Right lobe of liver (tissue), 6 donors: ENCODE results near the gene PRRG3. TPM values are rescaled to one million over a fixed set of nuclear protein-coding genes. Genes with fewer than 3 reads are reported as not detected.

Experiments used
- ATAC-seq, 4 donors: fragments of 200-7000 bp; cut with Tn5 transposase; one replicate each; pipeline ENCODE4 v1.9.1; 2020; ENCODE audit warnings: mild to moderate bottlenecking in 4 of 4, moderate library complexity in 4 of 4
- DNase-seq, 3 donors: peaks; one replicate each; pipeline ENCODE4 v3.0.0-alpha.2; 2020
- H3K27ac ChIP-seq, 3 donors: fragments of 200-600 bp; one replicate each; pipeline ENCODE4 v1.8.0; 2022
- H3K27me3 ChIP-seq, 2 donors: fragments of 200-600 bp; one replicate each; pipeline ENCODE4 v1.8.0; 2022
- H3K36me3 ChIP-seq, 4 donors: fragments of 200-600 bp; sonication (generic) in 1 of 4; one replicate each; pipeline versions ENCODE4 v1.5.1 to v1.8.0; 2017 to 2022; ENCODE audit warnings: control low read depth in 1 of 4
- H3K4me1 ChIP-seq, 4 donors: fragments of 200-600 bp; sonication (generic) in 1 of 4; one replicate each; pipeline versions ENCODE4 v1.5.1 to v1.8.0; 2017 to 2022; ENCODE audit warnings: control low read depth in 1 of 4
- H3K4me3 ChIP-seq, 3 donors: fragments of 200-600 bp; one replicate each; pipeline ENCODE4 v1.8.0; 2022
- H3K9me3 ChIP-seq, 4 donors: fragments of 200-600 bp; sonication (generic) in 1 of 4; one replicate each; pipeline versions ENCODE4 v1.5.1 to v1.8.0; 2017 to 2022; ENCODE audit warnings: control low read depth in 1 of 4
- POLR2A ChIP-seq: fragments of 450-650 bp; IDR thresholded peaks from one replicate; pipeline ENCODE4 v1.6.1; 2017; ENCODE audit warnings: antibody characterized with exemption, mild to moderate bottlenecking
- WGBS: methylation state at CpG from one replicate; pipeline ENCODE4 v1.1.6; 2018; ENCODE audit warnings: low coverage, low lambda C conversion rate; ENCODE audit not compliant: insufficient coverage; ENCODE audit errors: missing lambda C conversion rate; 5-methylcytosine and 5-hydroxymethylcytosine counted together
- intact Hi-C, 2 donors: fragments of 100-400 bp; cut with DNase I; formaldehyde crosslinking; loops; one replicate each; pipeline versions ENCODE4 v1.11.2 to v1.14.1; 2022
- total RNA-seq, 6 experiments: library from RNA; depleted of rRNA in 2 of 6; stranded (reverse); fragments of >200 nt in 2 of 6; fragmentation: NEBNext Ultra II Directional in 3 of 6; extraction: Animal tissue kit (Norgen Biotek cat#: 25700) in 3 of 6; gene quantifications; one replicate each; pipeline versions ENCODE4 v1.1.0 to v1.2.4, GENCODE V29; 2016 to 2023
- TF ChIP-seq, protein P1 (sequence below), 4 donors: fragments of 200-600 bp in 3 of 4; fragments of 450-650 bp in 1 of 4; IDR thresholded peaks; one replicate each; pipeline versions ENCODE4 v1.5.1 to v1.8.0; 2016 to 2022; ENCODE audit warnings: antibody characterized with exemption in 4 of 4, mild to moderate bottlenecking in 2 of 4
- donor health status: DM: no; HTN: yes; CAD: no.
- donor health status: DM: no; HTN: no; CAD: no.
- donor health status: DM: no; HTN: no; CAD: no.
- donor health status: DM: no; HTN: yes; CAD: no.
- donor health status: DM: no; HTN: yes; CAD: no.

The PRRG3 gene
- total RNA-seq, 6 experiments from 2014 or later: 0.02 to 0.30 (median 0.07) TPM; not detected in 3

- WGBS: 20% methylated on average over 2 of the region's 2 CpGs
- Histone ChIP-seq H3K27me3 (no peaks in the 10 kb centered on the region), H3K4me1 (no peaks in the 10 kb centered on the region), H3K36me3 (no peaks in the 10 kb centered on the region), H3K9me3 (no peaks in the 10 kb centered on the region), H3K4me3 (no peak overlapping the region), H3K27ac (no peak overlapping the region)
- no peak for DNase-seq
- intact Hi-C loops: no loop called here
- ATAC-seq: no peak
- TF ChIP-seq, protein P1, sequence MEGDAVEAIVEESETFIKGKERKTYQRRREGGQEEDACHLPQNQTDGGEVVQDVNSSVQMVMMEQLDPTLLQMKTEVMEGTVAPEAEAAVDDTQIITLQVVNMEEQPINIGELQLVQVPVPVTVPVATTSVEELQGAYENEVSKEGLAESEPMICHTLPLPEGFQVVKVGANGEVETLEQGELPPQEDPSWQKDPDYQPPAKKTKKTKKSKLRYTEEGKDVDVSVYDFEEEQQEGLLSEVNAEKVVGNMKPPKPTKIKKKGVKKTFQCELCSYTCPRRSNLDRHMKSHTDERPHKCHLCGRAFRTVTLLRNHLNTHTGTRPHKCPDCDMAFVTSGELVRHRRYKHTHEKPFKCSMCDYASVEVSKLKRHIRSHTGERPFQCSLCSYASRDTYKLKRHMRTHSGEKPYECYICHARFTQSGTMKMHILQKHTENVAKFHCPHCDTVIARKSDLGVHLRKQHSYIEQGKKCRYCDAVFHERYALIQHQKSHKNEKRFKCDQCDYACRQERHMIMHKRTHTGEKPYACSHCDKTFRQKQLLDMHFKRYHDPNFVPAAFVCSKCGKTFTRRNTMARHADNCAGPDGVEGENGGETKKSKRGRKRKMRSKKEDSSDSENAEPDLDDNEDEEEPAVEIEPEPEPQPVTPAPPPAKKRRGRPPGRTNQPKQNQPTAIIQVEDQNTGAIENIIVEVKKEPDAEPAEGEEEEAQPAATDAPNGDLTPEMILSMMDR (IDR thresholded peaks at IDR 0.05): no peak
- no peak for TF ChIP-seq POLR2A
These were observed 15.2 kb downstream of the PRRG3 start for GRCh38 chrX:151710457-151710856.

DNA sequence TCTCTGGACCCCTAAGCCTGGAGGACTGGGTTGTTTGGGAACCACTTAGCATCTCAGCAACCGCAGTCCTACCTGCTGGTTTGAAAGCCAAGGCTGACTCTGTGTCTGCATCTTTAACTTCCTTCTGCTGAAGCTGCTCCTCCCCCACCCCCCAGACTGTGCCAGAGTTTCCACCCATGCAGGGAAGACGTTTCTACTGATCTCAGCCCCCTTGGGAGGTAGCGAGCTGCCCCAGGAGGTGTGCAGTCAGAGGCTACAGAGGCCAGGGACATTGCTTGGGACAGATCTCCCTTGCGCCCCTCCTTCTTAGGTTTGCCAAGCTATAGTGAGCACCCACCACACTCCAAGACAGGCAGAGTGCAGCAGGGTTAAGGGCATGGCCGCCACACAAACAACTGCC lies 15.9 kb downstream of the PRRG3 start:
- Histone ChIP-seq H3K27ac (no peak overlapping the region), H3K4me3 (no peak overlapping the region), H3K9me3 (no peaks in the 10 kb centered on the region), H3K27me3 (no peaks in the 10 kb centered on the region), H3K4me1 (no peaks in the 10 kb centered on the region), H3K36me3 (no peaks in the 10 kb centered on the region)
- no peak for TF ChIP-seq POLR2A
- TF ChIP-seq, protein P1 (IDR thresholded peaks at IDR 0.05): no peak
- ATAC-seq (no peak), DNase-seq (no peak)
- WGBS: no CpG with 5 or more reads among the region's 5 CpGs
- intact Hi-C loops: no loop called here

- Histone ChIP-seq H3K4me3 (no peak overlapping the region), H3K27ac (no peak overlapping the region), H3K36me3 (no peaks in the 10 kb centered on the region), H3K4me1 (no peaks in the 10 kb centered on the region), H3K27me3 (no peaks in the 10 kb centered on the region), H3K9me3 (no peaks in the 10 kb centered on the region)
- intact Hi-C loops: no loop called here
- peak in 1 of 3 donors; percentile 19 for DNase-seq
- no peak for TF ChIP-seq POLR2A
- TF ChIP-seq, protein P1 (IDR thresholded peaks at IDR 0.05): no peak
- peak in 3 of 4 donors; percentile 19 to 69 (median 45) for ATAC-seq
- 0% methylated on average over 1 of the region's 2 CpGs for WGBS
These were observed 16.5 kb downstream of the PRRG3 start for GRCh38 chrX:151711787-151712186.

- Histone ChIP-seq H3K9me3 (no peaks in the 10 kb centered on the region), H3K4me3 (no peak overlapping the region), H3K27ac (no peak overlapping the region), H3K36me3 (no peaks in the 10 kb centered on the region), H3K4me1 (no peaks in the 10 kb centered on the region), H3K27me3 (no peaks in the 10 kb centered on the region)
- 22% methylated on average over 3 of the region's 3 CpGs for WGBS
- TF ChIP-seq, protein P1 (IDR thresholded peaks at IDR 0.05): no peak
- no peak for TF ChIP-seq POLR2A
- intact Hi-C loops: no loop called here
- DNase-seq: peak in 1 of 3 donors; percentile 31
- no peak for ATAC-seq
These were observed 17.0 kb downstream of the PRRG3 start for GRCh38 chrX:151712253-151712652.

- H3K4me3 ChIP-seq: no peak overlapping the region
- WGBS: 32% methylated on average over 3 of the region's 3 CpGs
- H3K36me3 ChIP-seq: no peaks in the 10 kb centered on the region
- peak; percentile 62 to 72 (median 66) for ATAC-seq
- DNase-seq: peak in 1 of 3 donors; percentile 40
- no peaks in the 10 kb centered on the region for H3K27me3 ChIP-seq
- no peak for TF ChIP-seq POLR2A
- TF ChIP-seq, protein P1 (IDR thresholded peaks at IDR 0.05): peak; percentile 23 to 56 (median 50)
- intact Hi-C loops: no loop called here
- H3K9me3 ChIP-seq: no peaks in the 10 kb centered on the region
- H3K4me1 ChIP-seq: no peaks in the 10 kb centered on the region
- no peak overlapping the region for H3K27ac ChIP-seq
These were observed 18.6 kb downstream of the PRRG3 start for GRCh38 chrX:151713849-151714248.
